HEK293 (cell line): ENCODE measurements around the gene RBP2.

Experiments
- CTCF ChIA-PET: fragments of 350-600 bp; formaldehyde crosslinking; extraction: SDS; loops from one replicate; lab custom pipeline; 2021; ENCODE audit warnings: antibody characterized with exemption; lab: Yijun Ruan, JAX
- POLR2A ChIA-PET: fragments of 300-600 bp; formaldehyde crosslinking; extraction: SDS; loops from one replicate; lab custom pipeline; 2020; ENCODE audit warnings: antibody characterized with exemption, inconsistent platforms; lab: Yijun Ruan, JAX
- H3K27ac ChIP-seq: fragments of 200-500 bp; sonication (Bioruptor generic); 2 replicates; pipeline ENCODE4 v1.5.1; 2014; ENCODE audit warnings: low read depth, low read length, control low read depth, inconsistent platforms; ENCODE audit errors: extremely low read depth
- H3K36me3 ChIP-seq, 2 experiments: fragments of 200-500 bp in 1 of 2; sonication (Bioruptor generic) in 1 of 2; 1 replicate in 1 of 2; 2 replicates in 1 of 2; pipeline ENCODE4 v1.5.1; 2014 to 2017; ENCODE audit warnings: inconsistent platforms in 2 of 2, low read length in 2 of 2; ENCODE audit not compliant: control insufficient read depth in 2 of 2, insufficient read depth in 1 of 2
- H3K4me1 ChIP-seq: fragments of 200-500 bp; sonication (Bioruptor generic); 2 replicates; pipeline ENCODE4 v1.5.1; 2014; ENCODE audit warnings: mild to moderate bottlenecking, low read length, inconsistent platforms; ENCODE audit not compliant: control insufficient read depth, insufficient read depth
- H3K4me3 ChIP-seq: 2 replicates; pipeline ENCODE4 v1.5.1; 2011; ENCODE audit warnings: low read depth, mild to moderate bottlenecking, control low read depth, low read length, moderate library complexity
- H3K9me3 ChIP-seq: fragments of 200-500 bp; sonication (Bioruptor generic); 2 replicates; pipeline ENCODE4 v1.5.1; 2014; ENCODE audit warnings: low read depth, low read length, inconsistent platforms; ENCODE audit not compliant: control insufficient read depth, insufficient read depth
- SP3 ChIP-seq: fragments of 450-650 bp; formaldehyde crosslinking; IDR thresholded peaks from 2 replicates; pipeline ENCODE4 v1.5.1; 2016; ENCODE audit warnings: missing biosample characterization, missing genetic modification characterization
- ZBTB48 ChIP-seq: fragments of 450-650 bp; formaldehyde crosslinking; IDR thresholded peaks from 2 replicates; pipeline ENCODE4 v1.5.1; 2016; ENCODE audit warnings: missing biosample characterization, missing genetic modification characterization
- ZNF24 ChIP-seq: fragments of 450-650 bp; formaldehyde crosslinking; IDR thresholded peaks from 2 replicates; pipeline ENCODE4 v1.5.1; 2016; ENCODE audit warnings: missing biosample characterization, missing genetic modification characterization
- ZNF266 ChIP-seq: fragments of 450-650 bp; formaldehyde crosslinking; IDR thresholded peaks from 2 replicates; pipeline ENCODE4 v1.5.1; 2016; ENCODE audit warnings: missing biosample characterization, missing genetic modification characterization, low read depth
- ZNF561 ChIP-seq: fragments of 450-650 bp; IDR thresholded peaks from 2 replicates; pipeline ENCODE4 v1.5.1; 2018; ENCODE audit warnings: missing biosample characterization, missing genetic modification characterization, borderline replicate concordance
- ZNF837 ChIP-seq: fragments of 450-650 bp; formaldehyde crosslinking; IDR thresholded peaks from 2 replicates; pipeline ENCODE4 v1.5.1; 2016; ENCODE audit warnings: missing biosample characterization, missing genetic modification characterization
- TF ChIP-seq, protein P1 (sequence below): fragments of 450-650 bp; formaldehyde crosslinking; IDR thresholded peaks from 2 replicates; pipeline ENCODE4 v1.5.1; 2016; ENCODE audit warnings: missing biosample characterization, missing genetic modification characterization, borderline replicate concordance
- TF ChIP-seq, protein P2 (sequence below): fragments of 450-650 bp; formaldehyde crosslinking; IDR thresholded peaks from 2 replicates; pipeline ENCODE4 v1.5.1; 2016; ENCODE audit warnings: missing biosample characterization, missing genetic modification characterization
- TF ChIP-seq, protein P3 (sequence below): fragments of 450-650 bp; formaldehyde crosslinking; conservative IDR thresholded peaks from 2 replicates; pipeline ENCODE4 v1.5.1; 2016; ENCODE audit warnings: low read depth, missing biosample characterization, missing genetic modification characterization
- TF ChIP-seq, protein P4 (sequence below): fragments of 450-650 bp; formaldehyde crosslinking; IDR thresholded peaks from 2 replicates; pipeline ENCODE4 v1.5.1; 2016; ENCODE audit warnings: missing biosample characterization, missing genetic modification characterization

The RBP2 gene

DNA sequence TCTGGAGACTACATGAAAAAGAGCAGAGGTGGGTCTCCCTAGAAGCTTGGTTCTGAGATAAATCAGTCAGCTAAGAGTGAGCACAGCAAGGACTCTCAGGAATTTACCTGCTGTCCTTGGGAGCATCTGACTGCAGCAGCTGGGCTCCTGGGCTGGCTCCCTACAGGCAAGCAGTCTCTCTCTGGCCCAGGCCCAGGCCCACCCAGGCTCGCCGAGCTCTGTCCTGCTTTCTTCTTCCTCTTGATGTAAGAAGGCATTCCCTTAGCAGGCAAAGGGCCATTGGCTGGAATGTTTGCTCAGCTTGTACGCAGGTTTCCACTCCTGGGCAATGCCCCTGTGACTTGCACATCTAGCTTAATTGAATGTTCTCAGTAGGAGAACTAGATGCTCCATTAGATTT is 4.3 kb upstream of the RBP2 start:
- TF ChIP-seq, protein P1, sequence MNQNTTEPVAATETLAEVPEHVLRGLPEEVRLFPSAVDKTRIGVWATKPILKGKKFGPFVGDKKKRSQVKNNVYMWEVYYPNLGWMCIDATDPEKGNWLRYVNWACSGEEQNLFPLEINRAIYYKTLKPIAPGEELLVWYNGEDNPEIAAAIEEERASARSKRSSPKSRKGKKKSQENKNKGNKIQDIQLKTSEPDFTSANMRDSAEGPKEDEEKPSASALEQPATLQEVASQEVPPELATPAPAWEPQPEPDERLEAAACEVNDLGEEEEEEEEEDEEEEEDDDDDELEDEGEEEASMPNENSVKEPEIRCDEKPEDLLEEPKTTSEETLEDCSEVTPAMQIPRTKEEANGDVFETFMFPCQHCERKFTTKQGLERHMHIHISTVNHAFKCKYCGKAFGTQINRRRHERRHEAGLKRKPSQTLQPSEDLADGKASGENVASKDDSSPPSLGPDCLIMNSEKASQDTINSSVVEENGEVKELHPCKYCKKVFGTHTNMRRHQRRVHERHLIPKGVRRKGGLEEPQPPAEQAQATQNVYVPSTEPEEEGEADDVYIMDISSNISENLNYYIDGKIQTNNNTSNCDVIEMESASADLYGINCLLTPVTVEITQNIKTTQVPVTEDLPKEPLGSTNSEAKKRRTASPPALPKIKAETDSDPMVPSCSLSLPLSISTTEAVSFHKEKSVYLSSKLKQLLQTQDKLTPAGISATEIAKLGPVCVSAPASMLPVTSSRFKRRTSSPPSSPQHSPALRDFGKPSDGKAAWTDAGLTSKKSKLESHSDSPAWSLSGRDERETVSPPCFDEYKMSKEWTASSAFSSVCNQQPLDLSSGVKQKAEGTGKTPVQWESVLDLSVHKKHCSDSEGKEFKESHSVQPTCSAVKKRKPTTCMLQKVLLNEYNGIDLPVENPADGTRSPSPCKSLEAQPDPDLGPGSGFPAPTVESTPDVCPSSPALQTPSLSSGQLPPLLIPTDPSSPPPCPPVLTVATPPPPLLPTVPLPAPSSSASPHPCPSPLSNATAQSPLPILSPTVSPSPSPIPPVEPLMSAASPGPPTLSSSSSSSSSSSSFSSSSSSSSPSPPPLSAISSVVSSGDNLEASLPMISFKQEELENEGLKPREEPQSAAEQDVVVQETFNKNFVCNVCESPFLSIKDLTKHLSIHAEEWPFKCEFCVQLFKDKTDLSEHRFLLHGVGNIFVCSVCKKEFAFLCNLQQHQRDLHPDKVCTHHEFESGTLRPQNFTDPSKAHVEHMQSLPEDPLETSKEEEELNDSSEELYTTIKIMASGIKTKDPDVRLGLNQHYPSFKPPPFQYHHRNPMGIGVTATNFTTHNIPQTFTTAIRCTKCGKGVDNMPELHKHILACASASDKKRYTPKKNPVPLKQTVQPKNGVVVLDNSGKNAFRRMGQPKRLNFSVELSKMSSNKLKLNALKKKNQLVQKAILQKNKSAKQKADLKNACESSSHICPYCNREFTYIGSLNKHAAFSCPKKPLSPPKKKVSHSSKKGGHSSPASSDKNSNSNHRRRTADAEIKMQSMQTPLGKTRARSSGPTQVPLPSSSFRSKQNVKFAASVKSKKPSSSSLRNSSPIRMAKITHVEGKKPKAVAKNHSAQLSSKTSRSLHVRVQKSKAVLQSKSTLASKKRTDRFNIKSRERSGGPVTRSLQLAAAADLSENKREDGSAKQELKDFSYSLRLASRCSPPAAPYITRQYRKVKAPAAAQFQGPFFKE (tag by site-specific recombination), result no peak
- TF ChIP-seq SP3 (tag by site-specific recombination) (no peak), ZNF561 (tag by site-specific recombination) (no peak), ZNF24 (no peak)
- TF ChIP-seq, protein P2, sequence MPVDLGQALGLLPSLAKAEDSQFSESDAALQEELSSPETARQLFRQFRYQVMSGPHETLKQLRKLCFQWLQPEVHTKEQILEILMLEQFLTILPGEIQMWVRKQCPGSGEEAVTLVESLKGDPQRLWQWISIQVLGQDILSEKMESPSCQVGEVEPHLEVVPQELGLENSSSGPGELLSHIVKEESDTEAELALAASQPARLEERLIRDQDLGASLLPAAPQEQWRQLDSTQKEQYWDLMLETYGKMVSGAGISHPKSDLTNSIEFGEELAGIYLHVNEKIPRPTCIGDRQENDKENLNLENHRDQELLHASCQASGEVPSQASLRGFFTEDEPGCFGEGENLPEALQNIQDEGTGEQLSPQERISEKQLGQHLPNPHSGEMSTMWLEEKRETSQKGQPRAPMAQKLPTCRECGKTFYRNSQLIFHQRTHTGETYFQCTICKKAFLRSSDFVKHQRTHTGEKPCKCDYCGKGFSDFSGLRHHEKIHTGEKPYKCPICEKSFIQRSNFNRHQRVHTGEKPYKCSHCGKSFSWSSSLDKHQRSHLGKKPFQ (tag by site-specific recombination), result no peak
- TF ChIP-seq, protein P3, sequence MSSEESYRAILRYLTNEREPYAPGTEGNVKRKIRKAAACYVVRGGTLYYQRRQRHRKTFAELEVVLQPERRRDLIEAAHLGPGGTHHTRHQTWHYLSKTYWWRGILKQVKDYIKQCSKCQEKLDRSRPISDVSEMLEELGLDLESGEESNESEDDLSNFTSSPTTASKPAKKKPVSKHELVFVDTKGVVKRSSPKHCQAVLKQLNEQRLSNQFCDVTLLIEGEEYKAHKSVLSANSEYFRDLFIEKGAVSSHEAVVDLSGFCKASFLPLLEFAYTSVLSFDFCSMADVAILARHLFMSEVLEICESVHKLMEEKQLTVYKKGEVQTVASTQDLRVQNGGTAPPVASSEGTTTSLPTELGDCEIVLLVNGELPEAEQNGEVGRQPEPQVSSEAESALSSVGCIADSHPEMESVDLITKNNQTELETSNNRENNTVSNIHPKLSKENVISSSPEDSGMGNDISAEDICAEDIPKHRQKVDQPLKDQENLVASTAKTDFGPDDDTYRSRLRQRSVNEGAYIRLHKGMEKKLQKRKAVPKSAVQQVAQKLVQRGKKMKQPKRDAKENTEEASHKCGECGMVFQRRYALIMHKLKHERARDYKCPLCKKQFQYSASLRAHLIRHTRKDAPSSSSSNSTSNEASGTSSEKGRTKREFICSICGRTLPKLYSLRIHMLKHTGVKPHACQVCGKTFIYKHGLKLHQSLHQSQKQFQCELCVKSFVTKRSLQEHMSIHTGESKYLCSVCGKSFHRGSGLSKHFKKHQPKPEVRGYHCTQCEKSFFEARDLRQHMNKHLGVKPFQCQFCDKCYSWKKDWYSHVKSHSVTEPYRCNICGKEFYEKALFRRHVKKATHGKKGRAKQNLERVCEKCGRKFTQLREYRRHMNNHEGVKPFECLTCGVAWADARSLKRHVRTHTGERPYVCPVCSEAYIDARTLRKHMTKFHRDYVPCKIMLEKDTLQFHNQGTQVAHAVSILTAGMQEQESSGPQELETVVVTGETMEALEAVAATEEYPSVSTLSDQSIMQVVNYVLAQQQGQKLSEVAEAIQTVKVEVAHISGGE (tag by site-specific recombination), result no peak
- TF ChIP-seq, protein P4, sequence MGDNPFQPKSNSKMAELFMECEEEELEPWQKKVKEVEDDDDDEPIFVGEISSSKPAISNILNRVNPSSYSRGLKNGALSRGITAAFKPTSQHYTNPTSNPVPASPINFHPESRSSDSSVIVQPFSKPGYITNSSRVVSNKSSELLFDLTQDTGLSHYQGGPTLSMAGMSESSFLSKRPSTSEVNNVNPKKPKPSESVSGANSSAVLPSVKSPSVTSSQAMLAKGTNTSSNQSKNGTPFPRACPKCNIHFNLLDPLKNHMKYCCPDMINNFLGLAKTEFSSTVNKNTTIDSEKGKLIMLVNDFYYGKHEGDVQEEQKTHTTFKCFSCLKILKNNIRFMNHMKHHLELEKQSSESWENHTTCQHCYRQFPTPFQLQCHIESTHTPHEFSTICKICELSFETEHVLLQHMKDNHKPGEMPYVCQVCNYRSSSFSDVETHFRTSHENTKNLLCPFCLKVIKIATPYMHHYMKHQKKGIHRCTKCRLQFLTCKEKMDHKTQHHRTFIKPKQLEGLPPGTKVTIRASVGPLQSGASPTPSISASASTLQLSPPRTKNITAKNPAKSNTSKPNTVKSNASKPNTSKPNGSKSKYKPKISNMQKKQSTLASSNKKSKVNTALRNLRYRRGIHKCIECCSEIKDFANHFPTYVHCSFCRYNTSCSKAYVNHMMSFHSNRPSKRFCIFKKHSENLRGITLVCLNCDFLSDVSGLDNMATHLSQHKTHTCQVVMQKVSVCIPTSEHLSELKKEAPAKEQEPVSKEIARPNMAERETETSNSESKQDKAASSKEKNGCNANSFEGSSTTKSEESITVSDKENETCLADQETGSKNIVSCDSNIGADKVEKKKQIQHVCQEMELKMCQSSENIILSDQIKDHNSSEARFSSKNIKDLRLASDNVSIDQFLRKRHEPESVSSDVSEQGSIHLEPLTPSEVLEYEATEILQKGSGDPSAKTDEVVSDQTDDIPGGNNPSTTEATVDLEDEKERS, result no peak
- no peaks in the 10 kb centered on the region for H3K9me3 ChIP-seq
- no peaks in the 10 kb centered on the region for H3K36me3 ChIP-seq
- no peak overlapping the region for H3K4me3 ChIP-seq
- ChIA-PET POLR2A (no interaction called here), CTCF (interaction anchor here (0.5 kb wide), 1 partner anchor 504 kb away, joined by 3 read pairs; no protein-coding TSS in a partner anchor)
- no peak overlapping the region for H3K27ac ChIP-seq
- no peaks in the 10 kb centered on the region for H3K4me1 ChIP-seq

DNA sequence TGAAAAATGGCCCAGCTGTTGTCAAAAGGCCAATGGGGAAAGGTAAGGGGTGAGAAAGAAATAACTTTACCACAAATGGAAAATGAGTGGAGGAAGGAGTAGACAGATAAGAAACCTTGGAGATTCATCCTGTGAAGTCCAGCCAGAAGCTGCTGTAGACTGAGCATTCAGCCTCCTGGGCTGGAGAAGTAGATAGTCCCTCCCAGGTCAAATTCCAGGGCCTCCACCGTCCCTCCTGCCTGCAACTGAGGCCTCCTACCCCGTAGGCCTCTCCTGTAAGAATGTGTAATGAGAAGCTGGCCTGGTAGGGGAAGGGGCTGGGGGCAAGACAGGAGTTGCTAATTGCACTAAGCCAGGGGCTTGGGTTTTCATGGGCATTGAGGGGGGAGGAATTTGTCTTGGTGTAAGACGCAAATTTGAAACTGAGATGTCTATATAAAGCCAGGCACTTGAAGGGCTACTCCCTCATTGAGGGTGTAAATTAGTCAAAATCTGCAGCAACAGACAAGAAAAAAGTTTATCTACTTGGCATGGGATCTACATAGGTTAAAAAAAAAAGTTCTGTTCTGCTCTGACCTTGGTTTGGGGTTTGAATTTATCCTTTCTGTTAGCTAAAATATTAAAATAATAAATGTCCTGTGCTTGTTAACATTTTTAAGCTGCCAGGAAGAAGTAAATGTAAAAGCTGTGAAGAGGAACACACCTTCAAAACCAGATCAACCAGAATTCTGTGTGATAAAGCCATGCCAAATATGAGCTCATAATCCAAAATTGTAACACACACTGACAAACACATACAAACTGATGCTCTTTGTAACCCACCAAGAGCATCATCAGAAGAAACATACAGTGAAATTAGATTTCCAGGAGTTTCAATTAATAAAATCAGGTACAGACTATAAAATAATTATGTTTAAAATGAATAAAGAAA is 1.7 kb upstream of the RBP2 start:
- Histone ChIP-seq H3K9me3 (no peaks in the 10 kb centered on the region), H3K4me3 (no peak overlapping the region), H3K27ac (no peak overlapping the region), H3K4me1 (no peaks in the 10 kb centered on the region), H3K36me3 (no peaks in the 10 kb centered on the region)
- POLR2A ChIA-PET, result no interaction called here
- no peak for TF ChIP-seq ZNF266 (tag by site-specific recombination)
- TF ChIP-seq ZNF837 (tag by site-specific recombination), result no peak
- no peak for TF ChIP-seq ZBTB48 (tag by site-specific recombination)
- CTCF ChIA-PET, result no interaction called here
